Transverse colon (tissue), 3 donors: Measurements from ENCODE around the gene ARHGAP6.

ENCODE experiments used
- CTCF ChIP-seq, 5 experiments: fragments of 200-600 bp in 3 of 5; fragments of 450-650 bp in 2 of 5; sonication (generic) in 3 of 5; IDR thresholded peaks; 1 replicate in 2 of 5; 2 replicates in 3 of 5; pipeline ENCODE4 v1.5.1; 2016 to 2017; ENCODE audit warnings: antibody characterized with exemption in 5 of 5, inconsistent platforms in 3 of 5, mild to moderate bottlenecking in 2 of 5, moderate library complexity in 1 of 5
- EP300 ChIP-seq: sonication (generic); formaldehyde crosslinking; IDR thresholded peaks from one replicate; pipeline ENCODE4 v1.6.1; 2017; ENCODE audit warnings: antibody characterized with exemption, low read depth
- POLR2A ChIP-seq: fragments of 450-650 bp; IDR thresholded peaks from one replicate; pipeline ENCODE4 v1.6.1; 2016; ENCODE audit warnings: antibody characterized with exemption, mild to moderate bottlenecking, moderate library complexity

DNA sequence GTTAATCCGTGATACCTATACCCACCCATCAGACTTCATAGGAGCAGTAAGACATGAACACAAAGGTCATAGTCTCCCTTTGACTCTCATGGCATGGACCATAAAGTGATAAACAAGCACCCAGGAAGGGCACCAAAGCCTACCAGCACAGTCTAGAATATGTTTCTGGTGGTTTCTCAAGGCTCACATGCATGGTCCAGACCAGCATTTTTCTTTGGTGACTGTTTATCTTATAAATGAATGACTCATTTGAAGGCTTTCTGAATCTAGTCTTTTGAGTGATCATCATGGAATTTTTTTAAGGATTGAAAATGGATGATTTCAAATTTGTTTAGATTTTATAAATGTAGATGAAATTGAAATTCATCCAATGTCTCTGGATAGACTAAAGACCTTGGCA, 404.5 kb downstream of the ARHGAP6 start:
- TF ChIP-seq EP300 (no peak), CTCF (IDR thresholded peaks at IDR 0.05) (no peak), POLR2A (no peak)
